Panc1 (cell line): ENCODE data around the gene NDUFA11. TPM values are rescaled to one million over a fixed set of nuclear protein-coding genes. Genes with fewer than 3 reads are reported as not detected.

ENCODE experiments used
- ATAC-seq: fragments of 200-7000 bp; cut with Tn5 transposase; 2 replicates; pipeline ENCODE4 v1.9.1; 2020; ENCODE audit warnings: mild to moderate bottlenecking, moderate library complexity
- BruUV-seq: library from RNA; stranded (reverse); fragments of 400-500 nt; replicated peaks from 2 replicates; lab custom pipeline; 2021; lab: Mats Ljungman, UMichigan
- CTCF ChIA-PET: fragments of 300-600 bp; sonication (Branson Sonifier 250); formaldehyde crosslinking; loops from one replicate; lab custom pipeline; 2022; ENCODE audit warnings: antibody characterized with exemption; lab: Charles Lee
- POLR2A ChIA-PET: fragments of 300-600 bp; sonication (Branson Sonifier 250); formaldehyde crosslinking; loops from one replicate; lab custom pipeline; 2022; ENCODE audit warnings: antibody characterized with exemption; lab: Charles Lee
- DNase-seq: peaks from one replicate; pipeline ENCODE4 v3.0.0-alpha.2; 2010; ENCODE audit warnings: low read depth, low spot score
- H3K27ac ChIP-seq: 2 replicates; pipeline ENCODE4 v1.5.1; 2011; ENCODE audit warnings: mild to moderate bottlenecking, low read length, inconsistent platforms
- H3K27me3 ChIP-seq: fragments of 200-500 bp; sonication (Bioruptor generic); 2 replicates; pipeline ENCODE4 v1.6.0; 2014; ENCODE audit warnings: low read length, inconsistent platforms; ENCODE audit not compliant: control insufficient read depth, insufficient read depth
- H3K36me3 ChIP-seq: fragments of 200-500 bp; sonication (Bioruptor generic); 2 replicates; pipeline ENCODE4 v1.5.1; 2014; ENCODE audit warnings: inconsistent platforms, mild to moderate bottlenecking, low read length, moderate library complexity; ENCODE audit not compliant: control insufficient read depth, insufficient read depth
- H3K4me1 ChIP-seq: 2 replicates; pipeline ENCODE4 v1.5.1; 2011; ENCODE audit warnings: inconsistent platforms, mild to moderate bottlenecking, low read length, moderate library complexity; ENCODE audit not compliant: control insufficient read depth, insufficient read depth
- H3K4me3 ChIP-seq, 2 experiments: 2 replicates each; pipeline ENCODE4 v1.5.1; 2011 to 2012; ENCODE audit warnings: low read depth in 2 of 2, low read length in 2 of 2, mild to moderate bottlenecking in 2 of 2, inconsistent platforms in 1 of 2, moderate library complexity in 1 of 2
- H3K9me3 ChIP-seq: fragments of 200-500 bp; sonication (Bioruptor generic); 2 replicates; pipeline ENCODE4 v1.5.1; 2014; ENCODE audit warnings: low read depth, mild to moderate bottlenecking, inconsistent platforms, low read length, moderate library complexity; ENCODE audit not compliant: control insufficient read depth, insufficient read depth
- CTCF ChIP-seq: fragments of 450-650 bp; IDR thresholded peaks from 2 replicates; pipeline ENCODE4 v1.5.1; 2017; ENCODE audit warnings: mild to moderate bottlenecking
- POLR2AphosphoS5 ChIP-seq: IDR thresholded peaks from 2 replicates; pipeline ENCODE4 v1.6.1; 2012; ENCODE audit warnings: mild to moderate bottlenecking, low read depth, low read length, moderate library complexity
- SIN3A ChIP-seq: IDR thresholded peaks from 2 replicates; pipeline ENCODE4 v1.6.1; 2012; ENCODE audit warnings: low read depth, mild to moderate bottlenecking, low read length, moderate library complexity, borderline replicate concordance; ENCODE audit not compliant: insufficient read depth
- TCF7L2 ChIP-seq: IDR thresholded peaks from 2 replicates; pipeline ENCODE4 v1.6.1; 2011; ENCODE audit warnings: mild to moderate bottlenecking, low read depth, low read length, inconsistent platforms
- in situ Hi-C: cut with HindIII; loops from 2 replicates; pipeline ENCODE4 v1.10.0; 2016; ENCODE audit warnings: low sequenced_read_pairs, low pct_unique_long_range_greater_than_20kb
- intact Hi-C: fragments of 100-400 bp; cut with micrococcal nuclease; formaldehyde crosslinking; loops from one replicate; pipeline ENCODE4 v1.10.0; 2022; ENCODE audit not compliant: unreplicated experiment
- total RNA-seq: library from RNA; stranded (reverse); gene quantifications from one replicate; pipeline ENCODE4 v1.2.1, GENCODE V29; 2021; ENCODE audit not compliant: unreplicated experiment
- TF ChIP-seq, protein P1 (sequence below), 2 experiments: IDR thresholded peaks; 2 replicates each; pipeline ENCODE4 v1.6.1; 2011 to 2012; ENCODE audit warnings: low read depth in 2 of 2, control low read depth in 1 of 2, low read length in 1 of 2, mild to moderate bottlenecking in 1 of 2, moderate library complexity in 1 of 2; ENCODE audit not compliant: insufficient read depth in 1 of 2

NDUFA11 gene
- total RNA-seq, 1 experiment from 2014 or later: 242 TPM

DNA sequence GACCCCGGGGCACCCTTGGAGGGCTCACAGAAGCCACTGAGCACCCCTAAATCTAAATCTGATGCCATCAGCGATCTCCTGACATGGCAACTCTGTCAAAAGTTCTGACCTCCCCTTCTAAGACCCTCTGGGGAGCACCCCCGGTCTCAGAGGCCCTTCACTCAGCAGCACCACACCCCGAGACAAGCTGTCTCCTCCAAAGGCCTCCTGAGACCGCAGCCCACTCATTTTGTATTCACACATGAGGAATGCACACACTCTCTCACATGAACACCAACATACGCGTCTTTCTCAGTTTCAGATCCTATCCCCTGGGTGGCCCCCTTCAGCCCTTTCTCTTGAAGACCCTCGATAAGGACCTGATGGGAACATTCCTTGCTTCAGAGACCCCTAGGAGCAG lies 2.6 kb downstream of the NDUFA11 start:
- no peaks in the 10 kb centered on the region for H3K4me1 ChIP-seq
- DNase-seq (no peak), ATAC-seq (no peak)
- H3K4me3 ChIP-seq: no peak overlapping the region
- no peaks in the 10 kb centered on the region for H3K9me3 ChIP-seq
- POLR2A ChIA-PET: no interaction called here
- H3K27ac ChIP-seq: no peak overlapping the region
- CTCF ChIA-PET: no interaction called here
- no peaks in the 10 kb centered on the region; the same call in 1 of the 2 replicates for H3K36me3 ChIP-seq
- in situ Hi-C loops (no loop called here), intact Hi-C loops (no loop called here)
- BruUV-seq: no TSS peak
- H3K27me3 ChIP-seq: no peaks in the 10 kb centered on the region
- TF ChIP-seq TCF7L2 (no peak), POLR2AphosphoS5 (no peak), CTCF (no peak), SIN3A (no peak)
- TF ChIP-seq, protein P1, sequence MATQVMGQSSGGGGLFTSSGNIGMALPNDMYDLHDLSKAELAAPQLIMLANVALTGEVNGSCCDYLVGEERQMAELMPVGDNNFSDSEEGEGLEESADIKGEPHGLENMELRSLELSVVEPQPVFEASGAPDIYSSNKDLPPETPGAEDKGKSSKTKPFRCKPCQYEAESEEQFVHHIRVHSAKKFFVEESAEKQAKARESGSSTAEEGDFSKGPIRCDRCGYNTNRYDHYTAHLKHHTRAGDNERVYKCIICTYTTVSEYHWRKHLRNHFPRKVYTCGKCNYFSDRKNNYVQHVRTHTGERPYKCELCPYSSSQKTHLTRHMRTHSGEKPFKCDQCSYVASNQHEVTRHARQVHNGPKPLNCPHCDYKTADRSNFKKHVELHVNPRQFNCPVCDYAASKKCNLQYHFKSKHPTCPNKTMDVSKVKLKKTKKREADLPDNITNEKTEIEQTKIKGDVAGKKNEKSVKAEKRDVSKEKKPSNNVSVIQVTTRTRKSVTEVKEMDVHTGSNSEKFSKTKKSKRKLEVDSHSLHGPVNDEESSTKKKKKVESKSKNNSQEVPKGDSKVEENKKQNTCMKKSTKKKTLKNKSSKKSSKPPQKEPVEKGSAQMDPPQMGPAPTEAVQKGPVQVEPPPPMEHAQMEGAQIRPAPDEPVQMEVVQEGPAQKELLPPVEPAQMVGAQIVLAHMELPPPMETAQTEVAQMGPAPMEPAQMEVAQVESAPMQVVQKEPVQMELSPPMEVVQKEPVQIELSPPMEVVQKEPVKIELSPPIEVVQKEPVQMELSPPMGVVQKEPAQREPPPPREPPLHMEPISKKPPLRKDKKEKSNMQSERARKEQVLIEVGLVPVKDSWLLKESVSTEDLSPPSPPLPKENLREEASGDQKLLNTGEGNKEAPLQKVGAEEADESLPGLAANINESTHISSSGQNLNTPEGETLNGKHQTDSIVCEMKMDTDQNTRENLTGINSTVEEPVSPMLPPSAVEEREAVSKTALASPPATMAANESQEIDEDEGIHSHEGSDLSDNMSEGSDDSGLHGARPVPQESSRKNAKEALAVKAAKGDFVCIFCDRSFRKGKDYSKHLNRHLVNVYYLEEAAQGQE (IDR thresholded peaks at IDR 0.05; ENCODE audit: insufficient read depth in 1 of 2, low read depth in 2 of 2, low read length in 1 of 2): no peak

DNA sequence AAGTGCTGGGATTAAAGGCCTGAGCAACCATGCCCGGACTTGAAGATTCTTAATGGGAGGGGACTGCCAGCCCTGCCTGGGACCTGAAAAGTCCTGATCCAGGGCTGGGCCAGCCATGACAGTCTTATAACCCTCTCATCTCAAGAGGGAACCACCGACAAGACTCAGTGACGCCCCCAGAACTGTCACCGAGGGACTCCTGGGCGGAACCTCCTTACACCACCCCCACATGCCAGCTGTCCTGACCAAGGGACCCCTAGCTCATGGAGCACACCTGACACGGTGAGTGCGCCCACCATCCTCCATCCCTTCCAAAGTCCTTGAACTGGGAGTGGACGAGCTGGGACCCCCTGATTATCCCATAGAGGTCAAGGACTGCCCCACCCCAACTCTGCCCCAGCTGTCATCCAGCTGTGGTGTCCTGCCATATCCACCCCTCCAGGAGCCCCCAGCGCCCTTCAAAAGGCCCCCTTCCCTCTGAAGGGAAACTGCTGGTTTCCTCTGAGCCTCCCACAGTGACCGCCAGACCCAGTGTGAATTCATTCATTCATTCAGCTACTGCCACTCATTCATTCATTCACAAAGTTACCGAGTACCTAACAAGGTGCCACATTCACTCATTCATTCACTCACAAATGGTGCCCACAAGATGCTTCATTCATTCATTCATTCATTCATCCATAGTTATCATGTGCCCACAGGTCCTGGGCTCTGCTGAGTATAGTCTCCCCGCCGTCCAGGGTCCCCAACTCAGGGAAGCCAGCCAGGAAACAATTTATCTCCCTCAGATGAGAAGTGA lies 3.7 kb downstream of the NDUFA11 start:
- POLR2A ChIA-PET: no interaction called here
- ATAC-seq (no peak), DNase-seq (no peak)
- H3K9me3 ChIP-seq: no peaks in the 10 kb centered on the region
- no peaks in the 10 kb centered on the region; the same call in 1 of the 2 replicates for H3K36me3 ChIP-seq
- H3K4me1 ChIP-seq: no peaks in the 10 kb centered on the region
- no peaks in the 10 kb centered on the region for H3K27me3 ChIP-seq
- no TSS peak for BruUV-seq
- TF ChIP-seq POLR2AphosphoS5 (no peak), SIN3A (no peak), TCF7L2 (no peak), CTCF (no peak)
- TF ChIP-seq, protein P1 (IDR thresholded peaks at IDR 0.05; ENCODE audit: insufficient read depth in 1 of 2, low read depth in 2 of 2, low read length in 1 of 2): no peak
- CTCF ChIA-PET: no interaction called here
- H3K4me3 ChIP-seq: no peak overlapping the region
- intact Hi-C loops: loop anchor here (10.0 kb wide), 1 partner anchor 95 kb away; the partner anchor contains the start of gene NRTN
- in situ Hi-C loops: no loop called here
- no peak overlapping the region for H3K27ac ChIP-seq
